IMR-90 (cell line): Measurements from ENCODE around the gene CYFIP2.

Experiments
- BHLHE40 ChIP-seq: fragments of 150-350 bp; IDR thresholded peaks from 2 replicates; pipeline ENCODE4 v1.6.1; 2016; ENCODE audit warnings: mild to moderate bottlenecking, low read depth, low read length
- CHD1 ChIP-seq: IDR thresholded peaks from 2 replicates; pipeline ENCODE4 v1.6.1; 2012; ENCODE audit warnings: low read depth, low read length, improper control_type of control experiment
- CTCF ChIP-seq: conservative IDR thresholded peaks from 2 replicates; pipeline ENCODE4 v1.5.1; 2012; ENCODE audit warnings: mild to moderate bottlenecking, low read depth, low read length, improper control_type of control experiment
- ELK1 ChIP-seq: fragments of 150-350 bp; IDR thresholded peaks from 2 replicates; pipeline ENCODE4 v1.6.1; 2016; ENCODE audit warnings: low read depth, mild to moderate bottlenecking, low read length, moderate library complexity, borderline replicate concordance
- MAFK ChIP-seq: IDR thresholded peaks from 2 replicates; pipeline ENCODE4 v1.6.1; 2012; ENCODE audit warnings: low read depth, low read length, improper control_type of control experiment
- MAZ ChIP-seq: IDR thresholded peaks from 2 replicates; pipeline ENCODE4 v1.6.1; 2012; ENCODE audit warnings: low read depth, mild to moderate bottlenecking, low read length, improper control_type of control experiment, moderate library complexity, borderline replicate concordance
- MXI1 ChIP-seq: IDR thresholded peaks from 2 replicates; pipeline ENCODE4 v1.6.1; 2012; ENCODE audit warnings: low read depth, mild to moderate bottlenecking, low read length, moderate library complexity, borderline replicate concordance
- NFE2L2 ChIP-seq: fragments of 150-350 bp; IDR thresholded peaks from 2 replicates; pipeline ENCODE4 v1.6.1; 2016; ENCODE audit warnings: low read depth, mild to moderate bottlenecking, low read length
- POLR2A ChIP-seq: IDR thresholded peaks from 2 replicates; pipeline ENCODE4 v1.6.1; 2012; ENCODE audit warnings: mild to moderate bottlenecking, low read depth, low read length
- RAD21 ChIP-seq: IDR thresholded peaks from 2 replicates; pipeline ENCODE4 v1.6.1; 2012; ENCODE audit warnings: low read length, improper control_type of control experiment
- RCOR1 ChIP-seq: IDR thresholded peaks from 2 replicates; pipeline ENCODE4 v1.6.1; 2012; ENCODE audit warnings: mild to moderate bottlenecking, low read length, improper control_type of control experiment; ENCODE audit not compliant: insufficient replicate concordance
- RFX5 ChIP-seq: IDR thresholded peaks from 2 replicates; pipeline ENCODE4 v1.8.0; 2012; ENCODE audit warnings: low read depth, mild to moderate bottlenecking, low read length, moderate library complexity
- SMC3 ChIP-seq: fragments of 150-350 bp; IDR thresholded peaks from 2 replicates; pipeline ENCODE4 v1.6.1; 2016; ENCODE audit warnings: low read depth, mild to moderate bottlenecking, antibody characterized with exemption, low read length, moderate library complexity
- USF2 ChIP-seq: fragments of 150-350 bp; IDR thresholded peaks from 2 replicates; pipeline ENCODE4 v1.6.1; 2017; ENCODE audit warnings: mild to moderate bottlenecking, antibody characterized with exemption, low read length, low read depth

GRCh38 chr5:157292599-157292998 lies 26.7 kb downstream of the CYFIP2 start:
- TF ChIP-seq ELK1 (no peak), CTCF (no peak), RFX5 (no peak), POLR2A (no peak), RAD21 (no peak), MAZ (no peak), USF2 (no peak), BHLHE40 (no peak), CHD1 (no peak), MAFK (no peak), RCOR1 (no peak), SMC3 (no peak), NFE2L2 (no peak), MXI1 (no peak)
